SK-N-MC (cell line): ENCODE data around the gene OSGIN1.

Experiments
- EZH2 ChIP-seq: fragments of 200-600 bp; sonication (generic); IDR thresholded peaks from one replicate; pipeline ENCODE4 v1.6.1; 2017; ENCODE audit warnings: antibody characterized with exemption
- FOXP2 ChIP-seq: optimal IDR thresholded peaks from 2 replicates; pipeline ENCODE3; 2011; ENCODE audit warnings: mild to moderate bottlenecking, moderate library complexity; ENCODE audit not compliant: insufficient read depth; ENCODE audit errors: extremely low read length, control extremely low read depth
- POLR2AphosphoS5 ChIP-seq: IDR thresholded peaks from 2 replicates; pipeline ENCODE4 v1.6.1; 2012; ENCODE audit warnings: mild to moderate bottlenecking, low read depth, low read length, borderline replicate concordance

DNA sequence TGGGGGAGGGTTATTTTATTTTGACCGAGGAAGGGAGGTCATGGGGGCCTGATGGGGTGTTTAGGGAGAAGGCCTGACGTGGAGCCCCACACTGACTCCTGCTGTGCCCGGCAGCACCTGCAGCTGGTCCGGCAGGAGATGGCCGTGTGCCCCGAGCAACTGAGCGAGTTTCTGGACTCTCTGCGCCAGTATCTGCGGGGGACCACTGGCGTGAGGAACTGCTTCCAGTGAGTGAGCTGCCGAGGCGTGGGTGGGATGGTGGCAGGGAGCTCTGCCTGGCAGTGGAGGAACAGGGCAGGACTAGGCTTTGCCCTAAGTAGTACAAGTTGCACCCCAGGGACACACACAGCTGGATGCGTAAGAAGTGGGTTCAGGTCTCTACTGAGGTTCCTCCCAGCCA, 45.1 kb downstream of the OSGIN1 start:
- TF ChIP-seq POLR2AphosphoS5: no peak
- no peak for TF ChIP-seq EZH2
- no peak for TF ChIP-seq FOXP2
